ENCODE data around the gene UBAP2.

DNA sequence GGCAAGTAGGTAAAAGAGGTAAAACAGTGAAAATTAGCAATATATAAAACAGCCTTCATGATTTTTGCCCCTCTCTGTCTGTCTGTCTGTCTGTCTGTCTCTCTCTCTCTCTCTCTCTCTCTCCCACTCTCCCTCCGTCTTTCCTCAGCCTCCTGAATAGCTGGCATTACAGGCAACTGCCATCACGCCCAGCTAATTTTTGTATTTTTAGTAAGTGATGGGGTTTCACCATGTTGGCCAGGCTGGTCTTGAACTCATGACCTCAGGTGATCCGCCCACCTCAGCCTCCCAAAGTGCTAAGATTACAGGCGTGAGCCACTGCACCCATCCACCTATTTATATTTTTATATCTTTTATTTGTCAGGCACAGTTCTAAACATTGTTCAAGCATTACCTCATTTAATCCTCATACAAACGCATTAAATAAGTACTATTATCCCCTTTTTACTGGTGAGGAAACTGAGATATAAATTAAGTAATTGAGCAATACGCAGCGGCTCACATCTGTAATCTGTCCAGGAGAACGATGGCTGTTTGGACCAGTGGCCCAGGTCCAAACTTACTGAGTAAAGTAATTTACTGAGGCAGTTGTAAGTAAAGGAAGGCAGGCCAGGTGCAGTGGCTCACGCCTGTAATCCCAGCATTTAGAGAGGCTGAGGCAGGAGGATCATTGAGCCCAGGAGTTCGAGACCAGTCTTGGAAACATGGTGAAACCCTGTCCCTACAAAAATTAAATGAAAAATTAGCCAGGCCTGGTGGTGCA, 170.8 kb downstream of the UBAP2 start:
- no peak for TF ChIP-seq CTCF (IDR thresholded peaks at IDR 0.05; ENCODE audit: insufficient read depth, low read length, poor library complexity, severe bottlenecking)
- no peak for TF ChIP-seq EZH2phosphoT487 (conservative IDR thresholded peaks at IDR 0.05; ENCODE audit: low read length)
